ENCODE measurements around the gene ROR2. TPM values are rescaled to one million over a fixed set of nuclear protein-coding genes. Genes with fewer than 3 reads are reported as not detected.

Gene ROR2
- total and polyA plus RNA-seq, 2 of the 8 experiments (the other 6 are each of a cell fraction or from before 2014, with no cell fraction given): 2.7 to 4.3 TPM

GRCh38 chr9:91599564-91599963 lies 350.5 kb downstream of the ROR2 start (continued):
- TF ChIP-seq BRCA1 (IDR thresholded peaks at IDR 0.05; ENCODE audit: low read depth, low read length): no peak
- no peak for TF ChIP-seq SP2 (IDR thresholded peaks at IDR 0.05; ENCODE audit: low read length)
- TF ChIP-seq CHD7 (IDR thresholded peaks at IDR 0.05; ENCODE audit: insufficient replicate concordance, low read length): no peak
- no peak for TF ChIP-seq CHD2 (IDR thresholded peaks at IDR 0.05; ENCODE audit: low read length)
- TF ChIP-seq POU5F1 (IDR thresholded peaks at IDR 0.05; ENCODE audit: low read depth, low read length): no peak
- no peak for TF ChIP-seq NANOG (IDR thresholded peaks at IDR 0.05; ENCODE audit: insufficient read depth, low read depth, low read length, poor library complexity, severe bottlenecking)
- no peak for TF ChIP-seq RXRA (IDR thresholded peaks at IDR 0.05; ENCODE audit: insufficient read depth, low read depth, low read length)

All from H1 (cell line).